HG03097 (cell line): ENCODE results near the gene FOXM1.

Experiments used
- ATAC-seq: cut with Tn5 transposase; IDR thresholded peaks from one replicate; pipeline ENCODE4 v1.9.1; 2021; ENCODE audit not compliant: unreplicated experiment, low FRiP score

FOXM1 gene

DNA sequence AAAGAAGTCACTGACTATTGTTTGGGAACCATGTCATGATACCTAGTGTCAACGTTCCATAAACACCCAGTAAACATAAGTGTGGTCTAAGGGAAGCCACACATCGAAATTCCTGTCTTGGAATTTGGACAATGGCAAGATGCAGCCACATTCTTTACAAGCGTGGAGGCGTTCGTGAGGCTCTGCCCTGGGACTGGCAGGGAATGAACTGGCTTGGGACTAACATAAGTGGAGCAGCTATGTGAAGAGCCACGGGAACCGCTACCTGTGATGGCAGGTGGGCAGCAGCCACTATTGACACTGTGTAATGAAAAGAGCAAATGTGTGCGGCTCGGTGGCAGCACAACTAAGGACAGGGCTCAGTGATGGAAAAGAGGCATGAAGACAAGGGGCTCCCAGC is 32.2 kb downstream of the FOXM1 start:
- ATAC-seq: no peak

DNA sequence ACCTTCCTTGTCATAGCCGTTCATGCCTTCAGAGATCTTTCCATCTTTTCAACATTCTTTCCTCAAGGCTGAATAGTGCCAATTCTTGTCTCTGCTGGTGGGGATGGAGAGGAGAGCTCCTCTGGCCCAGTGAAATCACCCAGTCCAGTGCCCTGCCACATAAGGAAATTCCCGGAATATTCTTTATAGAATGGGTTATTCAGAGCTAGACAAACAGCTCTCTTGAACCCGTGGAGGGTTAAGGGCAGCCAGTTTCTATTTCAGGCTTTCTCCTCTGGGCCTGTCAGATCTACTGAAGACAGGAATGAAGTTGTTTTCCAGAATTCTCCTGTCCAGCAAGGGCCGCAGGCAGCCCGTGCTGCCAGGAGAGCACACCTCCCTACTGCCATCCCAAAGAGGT is 34.0 kb downstream of the FOXM1 start:
- ATAC-seq: no peak

DNA sequence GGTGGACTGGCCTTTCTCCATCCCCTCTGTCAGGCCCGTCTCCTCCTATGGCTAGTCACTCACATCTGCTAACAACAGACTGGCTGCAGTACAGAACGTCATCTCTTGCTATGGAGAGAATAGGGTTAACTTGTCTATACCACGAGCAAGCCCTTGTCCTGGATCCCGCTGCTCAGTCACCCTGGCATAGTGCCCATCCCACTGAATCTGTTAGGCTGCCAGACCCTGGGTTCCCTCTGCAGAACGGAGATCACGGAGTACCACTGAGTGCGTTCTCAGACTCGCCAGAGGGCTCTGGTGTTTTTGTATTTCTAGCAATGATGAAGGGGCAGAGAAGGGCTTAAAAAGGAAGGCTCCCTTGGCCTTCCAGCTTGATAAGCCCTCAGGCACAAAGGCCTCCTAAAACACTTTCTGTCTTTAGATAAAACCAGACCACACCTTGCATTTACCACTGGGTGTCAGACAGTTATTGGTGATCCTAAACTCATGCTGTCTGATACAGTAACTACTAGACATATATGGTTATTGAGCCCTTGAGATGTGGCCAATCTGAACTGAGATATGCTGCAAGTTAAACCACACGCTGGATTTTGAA is 35.8 kb downstream of the FOXM1 start:
- ATAC-seq: no peak

DNA sequence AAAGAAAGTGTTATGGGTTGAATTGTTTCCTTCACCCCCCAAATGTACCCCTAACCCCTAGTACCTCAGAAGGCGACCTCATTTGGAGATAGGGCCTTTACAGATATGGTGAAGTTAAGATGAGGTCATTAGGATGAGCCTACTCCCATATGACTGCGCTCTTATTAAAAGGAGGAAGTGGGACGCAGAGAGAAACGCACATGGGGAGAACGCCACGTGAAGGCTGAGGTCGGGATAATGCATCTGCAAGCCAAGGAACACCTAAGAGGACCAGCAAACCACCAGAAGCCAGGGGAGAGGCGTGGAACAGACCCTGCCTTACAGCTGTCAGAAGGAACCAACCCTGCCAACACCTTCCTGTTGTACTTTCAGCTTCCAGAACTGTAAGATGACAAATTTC is 40.4 kb downstream of the FOXM1 start:
- ATAC-seq: no peak

DNA sequence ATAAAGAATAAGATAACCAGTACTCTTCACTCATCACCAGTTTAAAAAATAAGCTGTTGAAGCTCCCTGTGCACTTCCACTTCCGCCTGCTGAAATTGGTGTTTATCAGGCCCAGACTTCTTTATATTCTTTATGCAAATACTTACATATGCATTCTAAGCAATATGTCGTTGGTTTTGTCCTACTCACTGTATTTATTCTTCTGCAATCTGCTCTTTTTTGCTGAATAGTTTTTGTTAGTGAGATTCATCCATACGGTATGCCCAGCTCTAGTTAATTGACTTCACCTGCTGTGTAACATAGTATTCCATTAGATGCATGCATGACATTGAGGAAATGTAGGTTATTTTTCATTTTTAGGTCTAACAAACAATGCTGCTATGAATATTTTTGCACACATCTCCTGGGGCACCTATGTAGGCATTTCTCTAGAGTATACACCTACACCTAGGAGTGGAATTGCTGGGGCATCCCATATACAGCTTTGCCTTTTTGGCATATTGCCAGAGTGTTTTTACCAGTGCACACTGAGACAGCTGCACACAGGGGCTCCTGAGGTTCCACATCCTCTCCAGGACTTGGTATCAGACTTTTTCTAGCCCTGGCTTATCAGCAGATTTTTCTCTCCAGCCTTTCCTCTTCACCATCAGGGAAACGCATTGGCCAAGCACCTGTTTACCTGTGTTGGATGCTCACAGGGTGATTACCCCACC is 41.1 kb downstream of the FOXM1 start:
- ATAC-seq: no peak

DNA sequence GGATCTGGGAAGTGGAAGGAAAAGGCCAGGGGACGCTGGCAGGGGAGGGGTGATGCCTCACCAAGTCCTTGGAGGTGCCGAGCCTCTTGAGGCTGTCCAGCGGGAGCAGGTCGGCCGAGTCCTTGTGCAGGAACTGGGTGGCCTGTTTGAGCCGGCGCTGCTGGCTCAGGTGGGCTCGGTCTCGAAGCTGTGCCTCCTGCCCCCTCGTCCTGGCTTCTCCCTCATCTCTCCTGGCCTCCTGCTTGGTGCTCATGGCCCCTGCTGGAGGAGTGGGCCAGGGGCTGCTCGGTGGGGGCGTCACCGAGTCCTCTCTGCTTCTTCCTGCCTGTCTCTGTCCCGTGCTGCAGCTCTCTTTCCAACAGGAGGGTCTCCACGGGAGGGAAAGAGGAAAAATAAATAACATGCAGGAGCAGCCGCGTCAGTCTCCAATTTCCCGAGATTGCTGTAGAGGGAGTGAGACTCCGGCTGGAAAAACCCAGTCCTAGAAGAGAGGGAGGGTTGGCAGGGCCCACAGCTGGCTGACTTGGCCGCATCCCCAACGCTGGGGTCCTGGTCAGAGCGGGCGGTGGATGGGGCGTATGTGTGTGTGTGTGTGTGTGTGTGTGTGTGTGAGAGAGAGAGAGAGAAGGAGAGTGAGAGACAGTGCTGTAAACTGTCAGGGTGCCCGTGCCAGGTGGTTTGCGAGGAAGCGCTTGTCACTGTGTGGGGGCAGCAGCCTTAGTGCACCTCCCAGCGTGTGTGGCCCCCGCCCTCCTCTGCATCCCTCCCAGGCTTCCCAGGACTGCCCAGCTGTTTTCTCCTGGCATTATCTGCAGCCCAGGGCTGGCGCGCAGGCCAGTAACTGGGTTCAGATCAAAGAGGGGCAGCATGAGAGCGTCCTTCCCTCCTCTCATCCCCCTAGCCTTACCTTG is 42.1 kb downstream of the FOXM1 start, which contains the start of gene NRIP2:
TSS of gene NRIP2 (minus strand) at position 455 of the 911 bp plus-strand sequence. CDS start at position 403, 52 bp downstream.
- ATAC-seq: no peak

DNA sequence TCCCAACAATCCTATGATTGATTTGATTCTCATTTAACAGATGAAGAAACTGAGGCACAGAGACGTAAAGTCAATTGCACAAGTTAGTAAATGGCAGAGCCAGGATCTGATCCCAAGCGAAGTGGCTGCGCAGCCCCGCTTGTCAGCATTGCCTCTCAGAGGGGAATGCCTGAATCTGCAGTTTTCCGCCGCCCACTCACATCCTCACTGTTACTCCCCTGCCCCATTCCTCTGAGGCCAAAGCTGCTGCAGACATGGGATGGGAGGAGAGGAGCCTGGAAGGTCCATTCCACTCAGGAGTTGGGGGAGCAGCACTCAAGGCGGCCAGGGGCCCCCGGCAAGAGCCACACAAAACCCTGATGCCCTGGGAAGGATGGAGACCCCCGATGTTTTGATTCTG is 43.2 kb downstream of the FOXM1 start:
- no peak for ATAC-seq

DNA sequence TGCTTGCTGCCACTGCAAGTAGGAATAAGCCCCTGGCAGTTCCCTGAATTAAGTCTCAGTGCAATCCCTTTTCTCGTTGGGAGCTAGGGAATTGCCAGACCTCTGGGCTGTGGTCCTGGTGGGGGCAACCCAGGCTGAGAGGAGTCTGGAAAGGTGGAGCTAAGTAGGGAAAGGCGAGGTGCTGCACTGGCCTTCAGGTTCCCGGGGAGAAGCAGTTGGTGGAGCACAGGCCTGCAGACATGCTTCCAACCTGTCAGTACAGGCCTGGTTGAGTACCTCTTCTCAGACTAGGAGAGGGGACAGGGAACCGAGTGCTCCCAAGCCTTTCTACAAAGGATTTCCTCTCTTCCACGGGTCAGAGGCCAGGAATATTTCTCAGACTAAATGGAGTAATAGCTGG is 43.6 kb downstream of the FOXM1 start:
- ATAC-seq: no peak

DNA sequence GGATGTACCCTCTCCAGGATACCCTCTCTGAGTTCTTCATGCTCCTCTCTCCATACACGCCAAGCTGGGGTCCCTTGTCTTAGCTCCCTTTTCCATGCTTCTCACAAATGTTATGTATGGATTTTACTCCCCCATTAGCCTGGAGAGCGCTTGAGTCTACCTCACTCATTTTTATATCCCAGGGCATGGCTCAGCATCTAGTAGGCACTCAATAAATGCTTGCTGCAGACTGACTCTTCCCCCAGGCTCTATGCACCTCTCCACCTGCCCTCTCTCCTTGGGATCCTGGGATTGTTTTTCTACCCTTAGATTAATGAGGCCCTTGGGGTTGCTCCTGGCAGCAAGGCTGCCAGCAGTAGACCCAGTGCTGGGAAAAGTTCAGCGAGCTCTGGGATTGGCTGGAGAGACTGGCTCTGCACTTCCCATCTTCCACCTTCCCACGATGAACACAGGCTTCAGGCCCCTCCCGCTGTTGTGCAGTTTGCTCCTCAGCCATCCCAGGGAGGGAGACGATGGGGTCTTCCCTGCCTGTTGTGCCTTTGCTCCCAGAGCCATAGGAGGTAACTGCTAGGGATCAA is 44.3 kb downstream of the FOXM1 start:
- no peak for ATAC-seq

DNA sequence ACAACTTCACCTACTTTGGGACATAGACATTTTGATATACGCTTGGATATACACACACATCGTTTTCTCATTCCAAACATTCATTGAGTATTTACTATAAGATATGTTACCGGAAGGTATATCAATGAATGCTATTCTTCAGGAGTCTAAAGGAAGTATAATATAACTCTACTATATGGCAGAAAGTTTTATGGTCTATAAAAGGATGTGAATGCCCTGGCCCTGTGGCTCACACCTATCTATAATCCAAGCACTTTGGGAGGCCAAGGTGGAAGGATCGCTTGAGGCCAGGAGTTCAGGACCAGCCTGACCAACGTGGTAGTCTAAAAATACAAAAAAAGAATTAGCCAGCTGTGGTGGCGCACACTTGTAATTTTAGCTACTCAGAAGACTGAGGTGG is 47.7 kb downstream of the FOXM1 start:
- ATAC-seq: no peak

DNA sequence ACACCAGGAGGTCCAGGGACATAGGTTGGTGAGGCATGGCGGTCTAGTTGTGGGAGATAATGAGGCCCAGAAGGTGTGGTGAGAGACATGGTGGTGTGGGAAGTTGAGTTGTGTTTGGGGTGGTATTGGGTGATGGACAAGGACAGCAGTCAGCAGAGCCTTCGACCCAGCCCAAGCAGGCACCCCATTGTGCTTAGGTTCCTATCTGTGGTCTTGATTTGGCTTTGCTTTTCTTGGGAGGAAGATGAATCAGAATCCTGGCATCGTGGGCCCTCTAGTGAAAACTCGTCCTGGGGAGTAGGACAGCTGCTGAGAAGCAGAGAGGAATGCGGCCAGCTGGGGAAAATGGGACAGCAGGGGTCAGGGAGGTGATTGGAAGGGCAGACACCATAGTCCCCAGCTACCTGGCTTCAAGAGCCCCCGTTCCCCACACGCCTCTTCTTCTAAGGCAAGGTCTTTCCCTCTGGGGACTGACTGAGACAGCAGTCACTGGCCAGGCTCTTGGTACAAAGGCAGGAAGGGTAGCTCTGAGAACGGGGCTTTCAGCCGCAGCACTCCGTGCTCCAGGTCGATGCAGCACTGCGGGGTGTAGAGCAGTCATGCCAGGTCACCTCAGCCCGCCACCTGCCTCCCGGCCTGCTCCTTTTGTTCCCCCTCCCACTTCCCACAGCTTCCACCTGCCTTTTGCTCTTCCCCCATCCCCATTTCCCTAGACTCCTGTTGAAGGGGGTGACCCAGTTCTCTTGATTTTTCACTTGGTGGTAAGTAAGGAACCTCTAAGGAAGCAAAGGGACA is 50.1 kb downstream of the FOXM1 start:
- no peak for ATAC-seq

DNA sequence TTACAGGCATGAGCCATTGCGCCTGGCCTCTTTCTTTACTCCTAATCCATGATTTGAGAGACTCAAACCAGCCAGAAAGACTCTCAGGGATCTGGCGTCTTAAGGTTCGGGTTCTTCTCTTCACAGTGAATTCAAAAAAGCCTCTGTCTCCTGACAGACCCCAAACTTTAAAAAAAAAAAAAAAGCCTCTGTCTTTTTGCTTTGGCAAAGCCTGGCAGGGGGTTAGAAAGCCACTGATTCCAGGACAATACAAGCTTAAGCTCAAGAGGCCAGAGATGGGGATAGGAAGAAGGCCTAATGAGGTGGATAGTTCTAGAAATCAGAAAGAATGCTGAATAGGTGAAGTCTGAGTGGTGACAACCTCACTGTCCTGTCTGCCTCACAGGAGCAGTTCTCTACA is 50.9 kb downstream of the FOXM1 start:
- no peak for ATAC-seq

DNA sequence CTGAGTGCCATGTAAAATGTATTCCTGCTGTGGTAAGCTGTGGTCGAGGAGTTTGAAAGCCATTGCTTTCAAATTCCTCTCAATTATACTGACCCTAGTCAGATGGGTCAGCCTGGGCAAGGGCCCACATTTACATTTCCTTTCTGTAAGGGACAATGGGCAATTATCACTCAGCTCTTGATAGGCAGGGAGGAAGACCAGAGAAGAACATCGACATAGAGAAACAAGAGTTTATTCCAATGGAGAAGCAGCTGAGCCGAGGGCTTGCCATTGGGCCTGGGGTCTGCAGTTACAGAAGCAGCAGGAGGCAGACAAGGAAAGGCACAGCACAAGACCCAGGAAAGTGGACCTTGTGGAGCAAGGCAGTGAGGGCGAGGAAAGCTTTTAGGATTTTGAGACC is 51.8 kb downstream of the FOXM1 start:
- ATAC-seq: no peak

DNA sequence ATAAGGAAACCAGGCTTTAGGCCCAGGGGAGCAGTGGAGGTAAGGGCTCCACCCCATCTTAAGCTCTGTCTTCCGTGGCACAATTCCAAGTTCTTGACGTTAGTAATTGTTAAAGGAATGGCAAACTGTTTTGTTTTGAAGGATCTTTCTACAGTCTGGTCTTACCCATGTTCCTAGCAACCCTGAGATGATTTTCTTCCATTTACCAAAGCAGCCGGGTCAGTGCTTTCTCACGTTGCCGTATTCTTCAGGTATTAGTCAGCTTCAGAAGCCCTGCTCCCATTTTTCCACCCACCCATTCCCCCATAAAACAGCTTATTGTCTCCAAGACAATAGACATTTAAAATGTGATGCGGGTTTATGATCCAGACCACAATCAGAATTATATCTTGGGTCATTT is 52.4 kb downstream of the FOXM1 start:
- no peak for ATAC-seq

DNA sequence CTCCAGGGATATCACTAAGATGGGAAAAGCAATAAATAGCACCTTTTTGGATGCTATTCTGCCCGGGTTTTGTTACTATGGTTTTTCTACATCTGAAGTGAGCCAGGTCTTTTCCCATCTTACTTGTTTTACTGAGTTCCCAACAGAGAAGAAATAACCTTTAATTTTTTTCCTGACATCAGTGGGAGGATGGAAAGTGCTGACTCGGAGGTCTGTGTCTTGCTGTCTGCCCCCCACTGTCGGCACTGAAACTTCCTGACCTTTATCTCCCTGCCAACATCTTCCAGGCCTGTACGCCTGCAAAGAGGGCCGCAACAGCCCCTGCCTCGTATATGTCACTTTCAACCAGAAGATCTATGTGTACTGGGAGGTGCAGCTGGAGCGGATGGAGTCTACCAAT is 53.5 kb downstream of the FOXM1 start:
- ATAC-seq: no peak

DNA sequence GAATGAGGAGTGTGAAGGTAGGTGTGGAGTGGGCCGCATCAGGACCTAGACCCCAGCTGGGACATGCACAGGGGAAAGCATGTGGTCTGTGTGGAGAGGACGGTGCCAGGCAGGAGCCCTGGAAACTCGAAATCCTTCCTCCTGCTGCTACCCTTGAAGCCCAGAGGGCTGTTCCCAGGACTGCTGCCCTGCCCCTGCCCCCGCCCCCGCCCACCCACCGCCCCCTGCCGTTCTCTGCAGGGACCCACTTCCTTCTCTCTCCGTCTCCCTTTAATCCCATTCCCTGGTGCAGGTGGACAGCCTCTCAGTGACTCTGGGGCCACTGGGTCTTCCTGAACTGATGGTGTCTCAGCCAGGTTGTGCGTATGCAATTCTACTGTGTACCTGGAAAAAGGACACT is 56.5 kb downstream of the FOXM1 start:
- no peak for ATAC-seq

DNA sequence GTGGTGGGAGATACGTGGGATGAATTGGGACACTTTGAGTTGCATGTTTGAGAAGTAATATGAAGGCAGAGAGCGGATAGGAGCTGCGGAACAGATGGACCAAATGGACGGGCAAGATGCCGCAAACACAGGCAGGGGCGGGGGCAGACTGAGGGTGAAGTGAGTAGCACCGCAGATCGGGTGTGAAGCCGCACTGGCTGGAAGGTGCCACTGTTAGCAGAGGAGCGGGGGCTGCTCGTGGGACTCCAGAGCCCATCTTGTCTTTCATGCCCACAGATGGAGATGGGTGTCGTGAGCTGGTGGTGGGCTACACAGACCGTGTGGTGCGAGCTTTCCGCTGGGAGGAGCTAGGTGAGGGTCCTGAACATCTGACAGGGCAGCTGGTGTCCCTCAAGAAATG is 57.2 kb downstream of the FOXM1 start:
- ATAC-seq: no peak

DNA sequence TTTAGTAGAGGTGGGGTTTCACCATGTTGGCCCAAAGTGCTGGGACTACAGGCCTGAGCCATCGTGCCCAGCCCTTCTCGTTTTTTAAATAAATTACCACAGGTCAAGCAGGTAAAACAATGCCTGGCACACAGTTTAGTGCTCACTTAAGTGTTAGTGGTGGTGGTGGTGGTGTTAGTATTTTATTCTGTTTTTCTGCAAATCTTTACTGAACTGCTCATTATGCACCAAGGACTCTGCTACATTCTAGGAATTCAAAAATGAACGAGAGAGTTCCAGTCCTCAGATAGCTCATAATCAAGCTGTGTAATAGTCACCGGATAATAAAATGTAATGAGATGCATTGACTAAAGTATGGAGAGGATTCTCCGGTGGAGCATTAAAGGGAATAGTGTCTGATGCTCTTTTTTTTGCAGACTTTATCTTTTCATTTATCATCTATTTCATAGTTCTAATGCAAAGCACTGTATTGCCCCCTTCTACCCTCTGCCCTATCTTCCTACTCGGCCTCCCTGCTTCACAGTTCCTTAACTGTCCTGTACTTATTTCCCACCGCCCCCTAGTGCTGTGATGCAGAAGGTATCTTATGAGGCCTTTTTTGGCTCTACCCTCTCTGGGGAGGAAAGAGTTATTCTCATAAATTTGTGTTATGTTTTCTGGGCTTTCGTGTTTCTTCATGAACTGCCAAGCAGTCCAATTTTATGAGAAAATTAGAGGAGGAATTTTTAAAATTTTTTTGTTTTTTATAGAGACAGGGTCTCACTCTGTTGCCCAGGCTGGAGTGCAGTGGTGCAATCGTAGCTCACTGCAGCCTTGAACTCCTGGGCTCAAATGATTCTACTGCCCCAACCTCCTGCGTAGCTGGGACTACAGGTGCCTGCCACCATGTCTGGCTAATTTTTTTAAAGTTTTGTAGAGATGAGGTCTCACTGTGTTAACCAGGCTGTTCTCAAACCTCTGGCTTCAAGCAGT is 63.5 kb downstream of the FOXM1 start:
- peak; percentile 30 for ATAC-seq
